Activated B cell treated with CpG ODN at 0.5 μM for 24 hours (primary cell): ENCODE measurements around the gene VDR. TPM values are rescaled to one million over a fixed set of nuclear protein-coding genes. Genes with fewer than 3 reads are reported as not detected.

Experiments used
- ATAC-seq: fragments of 200-7000 bp; cut with Tn5 transposase; one replicate; pipeline ENCODE4 v1.10.0; 2021; ENCODE audit warnings: low read depth, mild to moderate bottlenecking, moderate library complexity
- CTCF ChIA-PET: fragments of 350-600 bp; sonication (Branson Sonifier 250); formaldehyde crosslinking; loops from one replicate; lab custom pipeline; 2021; ENCODE audit warnings: antibody characterized with exemption; lab: Charles Lee
- POLR2A ChIA-PET: fragments of 350-600 bp; sonication (Branson Sonifier 250); formaldehyde crosslinking; loops from one replicate; lab custom pipeline; 2021; ENCODE audit warnings: antibody characterized with exemption; lab: Charles Lee
- DNase-seq: peaks from one replicate; pipeline ENCODE4 v3.0.0; 2022
- H3K27ac Mint-ChIP-seq: one replicate; pipeline ENCODE4 v1.8.0; 2020; ENCODE audit warnings: mixed read lengths
- H3K27me3 Mint-ChIP-seq: one replicate; pipeline ENCODE4 v1.8.0; 2021; ENCODE audit warnings: mixed read lengths
- H3K36me3 Mint-ChIP-seq: one replicate; pipeline ENCODE4 v1.8.0; 2021; ENCODE audit warnings: low read depth, mixed read lengths
- H3K4me1 Mint-ChIP-seq: one replicate; pipeline ENCODE4 v1.8.0; 2021; ENCODE audit warnings: mixed read lengths
- H3K4me3 Mint-ChIP-seq: one replicate; pipeline ENCODE4 v1.8.0; 2020; ENCODE audit warnings: mild to moderate bottlenecking, mixed read lengths
- H3K9me3 Mint-ChIP-seq: one replicate; pipeline ENCODE4 v1.8.0; 2020; ENCODE audit warnings: mixed read lengths
- intact Hi-C: fragments of 100-400 bp; cut with micrococcal nuclease; formaldehyde crosslinking; loops from one replicate; pipeline ENCODE4 v1.15.1; 2024
- total RNA-seq: library from RNA; stranded (reverse); gene quantifications from 2 replicates; pipeline ENCODE4 v1.2.3, GENCODE V29; 2022
- TF ChIP-seq, protein P1 (sequence below): fragments of 200-600 bp; IDR thresholded peaks from one replicate; pipeline ENCODE4 v1.8.0; 2022; ENCODE audit warnings: antibody characterized with exemption, mild to moderate bottlenecking

The VDR gene
- total RNA-seq, 1 donor from 2014 or later, result 0.86 TPM

DNA sequence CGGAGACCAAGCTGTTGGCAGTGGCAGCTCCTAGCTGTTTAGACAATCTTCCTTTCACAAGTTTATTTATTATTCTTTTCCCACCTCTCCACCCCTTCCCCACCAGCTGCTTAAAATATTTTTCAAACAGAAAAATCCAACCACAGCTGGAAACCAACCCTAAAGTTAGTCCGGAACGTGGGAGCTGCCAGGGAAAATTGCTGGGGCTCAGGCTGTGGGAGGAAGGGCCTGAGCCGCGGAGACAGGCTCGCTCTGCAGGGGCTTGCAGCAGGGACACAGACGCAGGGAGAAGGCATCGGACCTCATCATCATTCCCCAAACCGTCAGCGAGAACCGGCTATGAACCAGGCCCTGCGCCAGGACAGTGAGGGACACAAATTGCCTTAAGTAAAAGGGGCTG is 42.5 kb upstream of the VDR start:
- ATAC-seq, result no peak
- intact Hi-C loops, result no loop called here
- no peak overlapping the region for H3K4me3 Mint-ChIP-seq
- H3K27ac Mint-ChIP-seq, result no peak overlapping the region
- peaks cover 20% of the 10 kb centered on the region for H3K27me3 Mint-ChIP-seq
- DNase-seq, result no peak
- TF ChIP-seq, protein P1, sequence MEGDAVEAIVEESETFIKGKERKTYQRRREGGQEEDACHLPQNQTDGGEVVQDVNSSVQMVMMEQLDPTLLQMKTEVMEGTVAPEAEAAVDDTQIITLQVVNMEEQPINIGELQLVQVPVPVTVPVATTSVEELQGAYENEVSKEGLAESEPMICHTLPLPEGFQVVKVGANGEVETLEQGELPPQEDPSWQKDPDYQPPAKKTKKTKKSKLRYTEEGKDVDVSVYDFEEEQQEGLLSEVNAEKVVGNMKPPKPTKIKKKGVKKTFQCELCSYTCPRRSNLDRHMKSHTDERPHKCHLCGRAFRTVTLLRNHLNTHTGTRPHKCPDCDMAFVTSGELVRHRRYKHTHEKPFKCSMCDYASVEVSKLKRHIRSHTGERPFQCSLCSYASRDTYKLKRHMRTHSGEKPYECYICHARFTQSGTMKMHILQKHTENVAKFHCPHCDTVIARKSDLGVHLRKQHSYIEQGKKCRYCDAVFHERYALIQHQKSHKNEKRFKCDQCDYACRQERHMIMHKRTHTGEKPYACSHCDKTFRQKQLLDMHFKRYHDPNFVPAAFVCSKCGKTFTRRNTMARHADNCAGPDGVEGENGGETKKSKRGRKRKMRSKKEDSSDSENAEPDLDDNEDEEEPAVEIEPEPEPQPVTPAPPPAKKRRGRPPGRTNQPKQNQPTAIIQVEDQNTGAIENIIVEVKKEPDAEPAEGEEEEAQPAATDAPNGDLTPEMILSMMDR, result no peak
- H3K9me3 Mint-ChIP-seq, result no peaks in the 10 kb centered on the region
- ChIA-PET POLR2A (no interaction called here), CTCF (no interaction called here)
- H3K4me1 Mint-ChIP-seq, result no peaks in the 10 kb centered on the region
- H3K36me3 Mint-ChIP-seq, result no peaks in the 10 kb centered on the region

DNA sequence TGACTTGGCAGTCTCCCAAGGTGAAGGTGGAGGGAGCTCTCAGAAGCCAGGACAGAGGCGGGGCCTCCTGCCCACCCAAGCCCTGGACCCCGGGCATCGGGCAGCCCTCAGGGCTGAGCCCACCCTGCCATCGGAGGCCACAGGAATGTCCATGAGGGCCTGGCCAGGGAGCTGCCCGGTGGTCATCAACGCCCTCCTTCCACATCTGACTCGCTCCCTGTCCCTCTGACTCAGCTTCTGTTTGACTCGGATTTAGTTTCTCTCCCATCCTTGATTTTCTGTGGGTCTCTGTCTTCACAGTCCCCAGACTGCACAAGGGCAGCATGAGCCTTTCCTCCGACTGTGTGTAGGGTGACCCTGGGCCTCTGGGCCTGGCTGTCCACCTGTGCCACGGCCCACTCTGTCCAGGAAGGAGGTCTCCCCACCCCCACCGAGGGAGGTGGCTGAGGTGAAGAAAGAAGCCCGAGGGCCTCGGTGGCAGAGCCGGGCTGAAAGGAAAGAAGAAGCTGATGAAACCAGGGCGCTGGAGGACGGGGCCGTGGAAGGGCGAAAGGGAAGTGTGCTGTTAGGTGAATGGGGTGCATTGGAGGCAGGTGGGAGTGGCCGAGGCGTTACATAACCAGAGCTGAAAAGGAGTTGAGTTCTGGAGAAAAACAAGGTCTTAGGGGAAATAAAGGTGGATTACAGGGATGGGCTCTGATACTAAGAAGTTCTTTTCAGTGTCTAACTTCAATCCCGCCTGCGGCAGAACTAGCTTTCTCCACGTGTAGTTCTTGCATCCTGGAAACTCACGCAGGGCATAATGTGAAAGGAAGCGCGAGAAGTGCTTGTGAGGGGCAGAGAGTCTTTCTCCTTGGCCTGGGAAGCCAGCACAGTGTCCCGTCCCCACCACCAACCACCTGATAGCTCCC is 41.9 kb upstream of the VDR start:
- intact Hi-C loops, result no loop called here
- ChIA-PET CTCF (no interaction called here), POLR2A (no interaction called here)
- H3K27me3 Mint-ChIP-seq, result peaks cover 20% of the 10 kb centered on the region
- no peak overlapping the region for H3K4me3 Mint-ChIP-seq
- ATAC-seq (no peak), DNase-seq (no peak)
- H3K27ac Mint-ChIP-seq, result no peak overlapping the region
- no peaks in the 10 kb centered on the region for H3K4me1 Mint-ChIP-seq
- TF ChIP-seq, protein P1, result no peak
- no peaks in the 10 kb centered on the region for H3K36me3 Mint-ChIP-seq
- no peaks in the 10 kb centered on the region for H3K9me3 Mint-ChIP-seq

DNA sequence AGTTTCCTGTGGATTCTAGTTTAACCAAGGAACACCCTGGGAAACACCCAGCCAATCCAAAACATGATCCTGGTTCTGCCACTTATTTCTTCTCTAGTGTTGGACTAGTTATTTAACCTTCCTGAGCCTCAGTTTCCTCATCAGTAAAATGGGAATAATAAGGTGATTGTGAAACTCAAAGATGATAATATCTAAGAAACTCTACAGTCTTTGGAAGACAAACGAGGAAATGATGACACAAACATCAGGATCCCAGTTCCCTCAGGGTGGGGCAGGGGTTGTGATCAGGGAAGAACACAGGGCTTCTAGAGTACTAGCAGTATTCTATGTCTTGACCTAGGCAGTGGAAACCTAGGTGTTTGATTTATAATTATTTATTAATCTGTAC is 40.5 kb upstream of the VDR start:
- Mint-ChIP-seq H3K36me3 (no peaks in the 10 kb centered on the region), H3K4me3 (no peak overlapping the region), H3K9me3 (no peaks in the 10 kb centered on the region), H3K27me3 (peaks cover 21% of the 10 kb centered on the region), H3K27ac (no peak overlapping the region), H3K4me1 (no peaks in the 10 kb centered on the region)
- POLR2A ChIA-PET, result no interaction called here
- intact Hi-C loops, result no loop called here
- TF ChIP-seq, protein P1, result no peak
- DNase-seq (no peak), ATAC-seq (no peak)
- CTCF ChIA-PET, result no interaction called here

DNA sequence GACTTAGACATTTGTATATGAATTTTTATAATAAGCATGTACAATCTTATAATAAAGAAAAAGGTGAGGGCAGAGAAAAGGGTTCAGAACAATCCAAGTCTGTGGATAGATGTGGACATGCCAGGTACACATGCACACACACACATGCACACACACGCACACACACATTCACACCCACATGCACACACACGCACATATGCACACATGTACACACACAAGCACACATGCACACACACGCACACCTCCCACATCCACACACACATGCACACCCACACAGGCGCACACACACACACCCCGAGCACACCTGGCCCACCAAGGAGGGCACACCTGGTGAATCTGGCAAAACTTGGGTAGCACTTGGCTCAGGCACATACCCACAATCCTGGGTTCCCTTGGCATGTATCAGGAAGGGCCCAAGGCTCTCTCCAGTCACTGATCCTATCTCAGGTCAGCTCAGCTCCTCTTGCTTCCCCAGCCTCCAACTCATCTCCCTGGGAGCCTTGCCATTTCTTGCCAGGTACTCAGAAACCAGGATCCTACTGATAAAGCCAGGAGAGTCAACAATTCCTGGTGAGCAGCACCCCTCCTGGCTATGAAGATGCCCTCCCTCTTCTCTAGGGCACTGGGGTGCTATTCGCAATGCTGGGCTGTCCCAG is 40.0 kb upstream of the VDR start:
- ChIA-PET CTCF (no interaction called here), POLR2A (no interaction called here)
- Mint-ChIP-seq H3K4me3 (no peak overlapping the region), H3K36me3 (no peaks in the 10 kb centered on the region), H3K9me3 (no peaks in the 10 kb centered on the region), H3K27ac (no peak overlapping the region), H3K4me1 (no peaks in the 10 kb centered on the region), H3K27me3 (peaks cover 19% of the 10 kb centered on the region)
- DNase-seq, result no peak
- ATAC-seq, result no peak
- intact Hi-C loops, result no loop called here
- TF ChIP-seq, protein P1, result no peak

DNA sequence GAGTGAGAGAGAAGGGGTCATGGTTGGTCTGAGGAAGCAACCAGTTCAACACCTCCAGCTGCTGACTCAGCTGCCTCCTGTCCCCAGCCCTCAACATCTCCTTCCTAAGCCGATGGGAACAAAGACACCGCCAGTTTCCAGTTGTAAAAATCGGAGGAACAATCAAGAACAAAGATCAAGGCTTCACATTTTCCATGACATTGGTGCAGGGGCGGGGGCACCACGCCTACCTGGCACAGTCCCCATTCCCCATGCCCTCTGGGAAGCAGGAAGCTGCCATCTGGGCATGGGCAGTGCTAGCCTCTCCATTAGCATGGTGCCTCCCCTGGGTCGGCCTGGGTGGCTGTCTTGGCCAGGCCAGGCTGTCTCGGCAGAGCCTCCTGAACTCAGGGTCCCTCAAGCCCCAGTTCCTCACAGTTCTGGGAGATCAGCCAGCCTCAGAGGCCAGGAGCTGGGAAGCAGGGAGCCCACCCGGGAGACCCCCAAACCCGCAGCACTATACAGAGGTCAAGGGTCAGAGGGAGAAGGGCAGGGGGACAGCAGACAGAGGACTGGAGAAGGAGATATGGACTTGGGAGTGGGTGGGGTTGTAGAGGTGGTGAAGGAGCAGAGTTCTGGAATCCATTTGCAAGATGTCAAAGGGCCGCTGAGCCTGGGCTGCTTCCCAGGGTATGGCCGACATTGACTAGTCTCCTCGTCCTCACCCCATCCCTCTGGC is 39.0 kb upstream of the VDR start:
- TF ChIP-seq, protein P1, result no peak
- DNase-seq, result no peak
- Mint-ChIP-seq H3K4me1 (no peaks in the 10 kb centered on the region), H3K27ac (no peak overlapping the region), H3K4me3 (no peak overlapping the region), H3K27me3 (peaks cover 18% of the 10 kb centered on the region), H3K9me3 (no peaks in the 10 kb centered on the region), H3K36me3 (no peaks in the 10 kb centered on the region)
- intact Hi-C loops, result loop anchor here (2.0 kb wide), 1 partner anchor 675 kb away; no protein-coding TSS in a partner anchor
- ChIA-PET CTCF (no interaction called here), POLR2A (no interaction called here)
- ATAC-seq, result no peak
